Measurements from ENCODE around the gene DSE.

Gene DSE

GRCh38 chr6:116351101-116351500, 19.6 kb upstream of the DSE start:
- DNase-seq (ENCODE audit: low spot score): no peak
- TF ChIP-seq CTCF (IDR thresholded peaks at IDR 0.05; ENCODE audit: extremely low read depth, missing control alignments): no peak

- no peak for TF ChIP-seq CTCF (IDR thresholded peaks at IDR 0.05; ENCODE audit: extremely low read depth, missing control alignments)
- DNase-seq (ENCODE audit: low spot score): no peak
Observed at GRCh38 chr6:116352515-116353471, 18.0 kb upstream of the DSE start.

- no peak for DNase-seq (ENCODE audit: low spot score)
- TF ChIP-seq CTCF (IDR thresholded peaks at IDR 0.05; ENCODE audit: extremely low read depth, missing control alignments): no peak
Observed at GRCh38 chr6:116354236-116354635, 16.5 kb upstream of the DSE start.

GRCh38 chr6:116355796-116356195, 15.0 kb upstream of the DSE start:
- TF ChIP-seq CTCF (IDR thresholded peaks at IDR 0.05; ENCODE audit: extremely low read depth, missing control alignments): no peak
- no peak for DNase-seq (ENCODE audit: low spot score)

- no peak for TF ChIP-seq CTCF (IDR thresholded peaks at IDR 0.05; ENCODE audit: extremely low read depth, missing control alignments)
- no peak for DNase-seq (ENCODE audit: low spot score)
Observed at GRCh38 chr6:116359131-116359530, 11.6 kb upstream of the DSE start.

- TF ChIP-seq CTCF (IDR thresholded peaks at IDR 0.05; ENCODE audit: extremely low read depth, missing control alignments): no peak
- no peak for DNase-seq (ENCODE audit: low spot score)
Observed at GRCh38 chr6:116359835-116360234, 10.9 kb upstream of the DSE start.

- DNase-seq (ENCODE audit: low spot score): no peak
- no peak for TF ChIP-seq CTCF (IDR thresholded peaks at IDR 0.05; ENCODE audit: extremely low read depth, missing control alignments)
Observed at GRCh38 chr6:116362276-116362675, 8.5 kb upstream of the DSE start.
